Body of pancreas (tissue), 4 donors: ENCODE measurements around the gene ACKR1.

Experiments used
- POLR2A ChIP-seq, 3 donors: fragments of 450-650 bp; IDR thresholded peaks; one replicate each; pipeline ENCODE4 v1.6.1; 2016; ENCODE audit warnings: antibody characterized with exemption in 3 of 3, mild to moderate bottlenecking in 2 of 3
- TF ChIP-seq, protein P1 (sequence below), 7 experiments: fragments of 450-650 bp in 4 of 7; fragments of 200-600 bp in 3 of 7; sonication (generic) in 3 of 7; IDR thresholded peaks; one replicate each; pipeline ENCODE4 v1.5.1; 2016 to 2019; ENCODE audit warnings: antibody characterized with exemption in 7 of 7

DNA sequence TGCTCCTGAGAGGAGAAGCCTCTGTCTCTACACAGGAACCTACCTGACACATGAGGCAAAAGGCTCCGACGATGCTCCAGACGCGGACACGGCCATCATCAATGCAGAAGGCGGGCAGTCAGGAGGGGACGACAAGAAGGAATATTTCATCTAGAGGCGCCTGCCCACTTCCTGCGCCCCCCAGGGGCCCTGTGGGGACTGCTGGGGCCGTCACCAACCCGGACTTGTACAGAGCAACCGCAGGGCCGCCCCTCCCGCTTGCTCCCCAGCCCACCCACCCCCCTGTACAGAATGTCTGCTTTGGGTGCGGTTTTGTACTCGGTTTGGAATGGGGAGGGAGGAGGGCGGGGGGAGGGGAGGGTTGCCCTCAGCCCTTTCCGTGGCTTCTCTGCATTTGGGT, 3.9 kb upstream of the ACKR1 start:
- TF ChIP-seq, protein P1, sequence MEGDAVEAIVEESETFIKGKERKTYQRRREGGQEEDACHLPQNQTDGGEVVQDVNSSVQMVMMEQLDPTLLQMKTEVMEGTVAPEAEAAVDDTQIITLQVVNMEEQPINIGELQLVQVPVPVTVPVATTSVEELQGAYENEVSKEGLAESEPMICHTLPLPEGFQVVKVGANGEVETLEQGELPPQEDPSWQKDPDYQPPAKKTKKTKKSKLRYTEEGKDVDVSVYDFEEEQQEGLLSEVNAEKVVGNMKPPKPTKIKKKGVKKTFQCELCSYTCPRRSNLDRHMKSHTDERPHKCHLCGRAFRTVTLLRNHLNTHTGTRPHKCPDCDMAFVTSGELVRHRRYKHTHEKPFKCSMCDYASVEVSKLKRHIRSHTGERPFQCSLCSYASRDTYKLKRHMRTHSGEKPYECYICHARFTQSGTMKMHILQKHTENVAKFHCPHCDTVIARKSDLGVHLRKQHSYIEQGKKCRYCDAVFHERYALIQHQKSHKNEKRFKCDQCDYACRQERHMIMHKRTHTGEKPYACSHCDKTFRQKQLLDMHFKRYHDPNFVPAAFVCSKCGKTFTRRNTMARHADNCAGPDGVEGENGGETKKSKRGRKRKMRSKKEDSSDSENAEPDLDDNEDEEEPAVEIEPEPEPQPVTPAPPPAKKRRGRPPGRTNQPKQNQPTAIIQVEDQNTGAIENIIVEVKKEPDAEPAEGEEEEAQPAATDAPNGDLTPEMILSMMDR (IDR thresholded peaks at IDR 0.05) = no peak
- no peak for TF ChIP-seq POLR2A (IDR thresholded peaks at IDR 0.05)
